ENCODE data around the gene MAGEB6B. TPM values are rescaled to one million over a fixed set of nuclear protein-coding genes. Genes with fewer than 3 reads are reported as not detected.
"Not testable (repeated sequence)": the region's sequence is repeated elsewhere in the genome, so short reads cannot be mapped to it uniquely, and the experiment has no call there.

MAGEB6B gene, protein sequence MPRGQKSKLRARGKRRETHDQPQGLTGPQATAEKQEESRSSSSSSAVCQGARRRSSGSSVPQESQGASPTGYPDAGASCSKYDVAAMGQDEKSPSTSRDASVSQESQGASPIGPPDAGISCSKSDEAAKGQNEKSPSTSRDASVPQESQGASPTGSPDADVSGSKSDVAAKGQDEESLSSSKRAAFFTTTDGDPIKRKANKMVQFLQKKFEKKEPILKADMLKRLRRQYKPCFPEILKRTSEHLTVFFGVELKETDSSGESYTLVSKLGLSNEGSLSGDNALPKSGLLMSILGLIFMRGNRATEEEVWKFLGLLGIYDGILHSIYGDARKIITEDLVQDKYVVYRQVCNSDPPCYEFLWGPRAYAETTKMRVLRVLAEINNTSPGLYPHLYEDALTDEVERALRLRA
- not detected in 2 replicates for total RNA-seq

GRCh38 chrX:26160301-26160700 lies at the start of gene MAGEB6B:
Gene MAGEB6B, plus strand, starts transcription at chrX:26160601. Its CDS starts 0 bp downstream, at chrX:26160601.
- H3K4me3 Mint-ChIP-seq (ENCODE audit: low read depth) = no peak within 1 kb of the TSS
- H3K4me1 Mint-ChIP-seq (ENCODE audit: low read depth) = no peaks in the 10 kb centered on the region
- H3K27me3 Mint-ChIP-seq (ENCODE audit: low read depth) = no peaks in the 10 kb centered on the region
- H3K9me3 Mint-ChIP-seq = peaks cover 4% of the 10 kb centered on the region
- intact Hi-C loops (cut with micrococcal nuclease) = no loop called here
- no peak for DNase-seq (ENCODE audit: low spot score)
- no peaks in the 10 kb centered on the region for H3K36me3 Mint-ChIP-seq (ENCODE audit: low read depth)
- no peak within 1 kb of the TSS for H3K27ac Mint-ChIP-seq

DNA sequence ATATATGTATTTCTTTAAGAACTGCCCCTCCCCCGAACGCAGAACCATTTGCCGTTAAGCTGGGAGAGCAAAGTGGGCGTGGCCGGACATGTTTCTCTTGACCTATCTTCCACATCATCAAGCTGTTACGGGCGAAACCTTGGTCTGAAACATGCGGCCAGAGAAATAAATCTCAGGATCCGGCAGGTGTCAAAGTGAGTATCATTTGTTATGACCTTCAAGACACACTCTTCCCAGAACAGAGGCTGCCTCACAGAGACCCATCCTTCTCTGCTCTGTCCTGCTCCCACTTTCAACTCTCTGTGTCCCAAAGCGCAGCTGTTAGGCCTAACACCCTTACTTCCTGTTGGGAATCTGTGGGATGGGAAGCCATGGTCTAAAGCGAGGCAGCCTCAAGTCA lies 22.1 kb upstream of the MAGEB6B start, which contains the start of gene MAGEB18:
Gene MAGEB18 (plus strand): TSS at position 70 of the 400 bp plus-strand sequence. CDS start 643 bp downstream, outside the sequence.
- Mint-ChIP-seq H3K4me1 (ENCODE audit: low read depth) (no peaks in the 10 kb centered on the region), H3K27ac (no peak within 1 kb of the TSS), H3K27me3 (ENCODE audit: low read depth) (no peaks in the 10 kb centered on the region), H3K36me3 (ENCODE audit: low read depth) (no peaks in the 10 kb centered on the region), H3K9me3 (no peaks in the 10 kb centered on the region), H3K4me3 (ENCODE audit: low read depth) (no peak within 1 kb of the TSS)
- no peak for DNase-seq (ENCODE audit: low spot score)
- intact Hi-C loops (cut with micrococcal nuclease) = no loop called here

GRCh38 chrX:26146024-26146423 lies 14.4 kb upstream of the MAGEB6B start:
- Mint-ChIP-seq H3K4me1 (ENCODE audit: low read depth) (no peaks in the 10 kb centered on the region), H3K4me3 (ENCODE audit: low read depth) (no peak overlapping the region), H3K27ac (no peak overlapping the region), H3K36me3 (ENCODE audit: low read depth) (no peaks in the 10 kb centered on the region), H3K27me3 (ENCODE audit: low read depth) (no peaks in the 10 kb centered on the region), H3K9me3 (no peaks in the 10 kb centered on the region)
- intact Hi-C loops (cut with micrococcal nuclease) = no loop called here
- no peak for DNase-seq (ENCODE audit: low spot score)

GRCh38 chrX:26192204-26192603 lies 31.8 kb downstream of the MAGEB6B start, which contains the start of gene MAGEB6:
Gene MAGEB6, plus strand, starts transcription at chrX:26192440. Its CDS starts 1,407 bp downstream, at chrX:26193847.
- Mint-ChIP-seq H3K27ac (no peak within 1 kb of the TSS), H3K9me3 (no peaks in the 10 kb centered on the region), H3K4me1 (ENCODE audit: low read depth) (no peaks in the 10 kb centered on the region), H3K4me3 (ENCODE audit: low read depth) (no peak within 1 kb of the TSS), H3K27me3 (ENCODE audit: low read depth) (no peaks in the 10 kb centered on the region), H3K36me3 (ENCODE audit: low read depth) (no peaks in the 10 kb centered on the region)
- intact Hi-C loops (cut with micrococcal nuclease) = no loop called here
- no peak for DNase-seq (ENCODE audit: low spot score)

GRCh38 chrX:26203561-26203960 lies 43.2 kb downstream of the MAGEB6B start:
- Mint-ChIP-seq H3K27ac (no peak overlapping the region), H3K9me3 (no peaks in the 10 kb centered on the region), H3K36me3 (ENCODE audit: low read depth) (no peaks in the 10 kb centered on the region), H3K4me3 (ENCODE audit: low read depth) (no peak overlapping the region), H3K4me1 (ENCODE audit: low read depth) (no peaks in the 10 kb centered on the region), H3K27me3 (ENCODE audit: low read depth) (no peaks in the 10 kb centered on the region)
- intact Hi-C loops (cut with micrococcal nuclease) = no loop called here
- no peak for DNase-seq (ENCODE audit: low spot score)

GRCh38 chrX:26204717-26205116 lies 44.3 kb downstream of the MAGEB6B start:
- H3K27ac Mint-ChIP-seq; H3K27me3 Mint-ChIP-seq (ENCODE audit: low read depth); intact Hi-C loops (cut with micrococcal nuclease); H3K36me3 Mint-ChIP-seq (ENCODE audit: low read depth); DNase-seq (ENCODE audit: low spot score); H3K4me3 Mint-ChIP-seq (ENCODE audit: low read depth); H3K4me1 Mint-ChIP-seq (ENCODE audit: low read depth); H3K9me3 Mint-ChIP-seq: not testable (repeated sequence)

- Mint-ChIP-seq H3K36me3 (ENCODE audit: low read depth) (no peaks in the 10 kb centered on the region), H3K4me1 (ENCODE audit: low read depth) (no peaks in the 10 kb centered on the region), H3K9me3 (no peaks in the 10 kb centered on the region), H3K4me3 (ENCODE audit: low read depth) (no peak overlapping the region), H3K27me3 (ENCODE audit: low read depth) (no peaks in the 10 kb centered on the region), H3K27ac (no peak overlapping the region)
- DNase-seq (ENCODE audit: low spot score) = no peak
- intact Hi-C loops (cut with micrococcal nuclease) = no loop called here
Measured at GRCh38 chrX:26208012-26208411, 47.6 kb downstream of the MAGEB6B start.

Other genes with a start within 250 kb of the MAGEB6B start
- not detected in 2 replicates for gene MAGEB18, start 22.3 kb upstream of the MAGEB6B start, total RNA-seq
- gene MAGEB6, start 31.8 kb downstream of the MAGEB6B start, total RNA-seq = not detected in 2 replicates
- not detected in 2 replicates for gene MAGEB5, start 55.6 kb downstream of the MAGEB6B start, total RNA-seq